HepG2 (cell line): ENCODE data around the gene HLA-DMB. TPM values are rescaled to one million over a fixed set of nuclear protein-coding genes. Genes with fewer than 3 reads are reported as not detected.

Experiments
- ATAC-seq: fragments of 200-7000 bp; cut with Tn5 transposase; 3 replicates; pipeline ENCODE4 v1.9.1; 2020; ENCODE audit warnings: mild to moderate bottlenecking, moderate library complexity
- BruUV-seq: library from RNA; stranded (reverse); fragments of 400-500 nt; replicated peaks from 2 replicates; lab custom pipeline; 2021; lab: Mats Ljungman, UMichigan
- CTCF ChIA-PET: fragments of 300-600 bp; formaldehyde crosslinking; extraction: SDS; loops from one replicate; lab custom pipeline; 2021; ENCODE audit warnings: low total read pairs, inconsistent platforms, low intra/inter-chr PET ratio; lab: Yijun Ruan, JAX
- POLR2A ChIA-PET: fragments of 350-600 bp; sonication (Branson Sonifier 250); formaldehyde crosslinking; loops from one replicate; lab custom pipeline; 2020; ENCODE audit warnings: antibody characterized with exemption, inconsistent platforms; lab: Yijun Ruan, JAX
- DNase-seq: peaks from one replicate; pipeline ENCODE4 v3.0.0-alpha.2; 2015; ENCODE audit warnings: low spot score
- FAIRE-seq: peaks from 3 replicates; lab custom pipeline; 2011; peaks lifted over from hg19 to GRCh38; lab: Jason Lieb, UNC
- H2AFZ ChIP-seq: one replicate; pipeline ENCODE4 v1.6.1; 2011; ENCODE audit warnings: low read length, inconsistent platforms
- H3K27ac ChIP-seq: fragments of 300-600 bp; 3 replicates; pipeline ENCODE4 v1.8.0; 2011; ENCODE audit warnings: mixed run types, mild to moderate bottlenecking, mixed read lengths, low read length, inconsistent platforms; ENCODE audit not compliant: insufficient read depth; ENCODE audit errors: extremely low read length
- H3K27me3 ChIP-seq, 2 experiments: fragments of 200-600 bp in 1 of 2; 2 replicates in 1 of 2; 3 replicates in 1 of 2; pipeline versions ENCODE4 v1.6.0 to v1.8.0; 2011; ENCODE audit warnings: low read length in 2 of 2, mild to moderate bottlenecking in 2 of 2, moderate library complexity in 2 of 2, inconsistent platforms in 1 of 2; ENCODE audit not compliant: insufficient read depth in 2 of 2, control insufficient read depth in 1 of 2
- H3K36me3 ChIP-seq, 2 experiments: fragments of 200-600 bp in 1 of 2; replicated peaks in 1 of 2; 2 replicates in 1 of 2; 3 replicates in 1 of 2; pipeline versions ENCODE4 v1.5.1 to v1.8.0; 2011; ENCODE audit warnings: low read length in 2 of 2, inconsistent platforms in 1 of 2; ENCODE audit not compliant: insufficient read depth in 2 of 2, control insufficient read depth in 1 of 2
- H3K4me1 ChIP-seq: 2 replicates; pipeline ENCODE4 v1.5.1; 2012; ENCODE audit warnings: low read length, inconsistent platforms; ENCODE audit not compliant: insufficient read depth
- H3K4me2 ChIP-seq: 2 replicates; pipeline ENCODE4 v1.6.0; 2011; ENCODE audit warnings: low read depth, low read length, inconsistent platforms
- H3K4me3 ChIP-seq, 3 experiments: fragments of 200-600 bp in 1 of 3; sonication (generic), shearing (Covaris generic) in 1 of 3; replicated peaks in 1 of 3; 2 replicates each; pipeline ENCODE4 v1.5.1; 2011 to 2016; ENCODE audit warnings: low read length in 3 of 3, inconsistent platforms in 2 of 3, low read depth in 2 of 3, mild to moderate bottlenecking in 2 of 3, control low read depth in 1 of 3, mixed read lengths in 1 of 3; ENCODE audit not compliant: insufficient read depth in 1 of 3
- H3K79me2 ChIP-seq: one replicate; pipeline ENCODE4 v1.6.1; 2011; ENCODE audit warnings: low read length, inconsistent platforms; ENCODE audit not compliant: insufficient read depth
- H3K9ac ChIP-seq: 2 replicates; pipeline ENCODE4 v1.6.0; 2011; ENCODE audit warnings: mild to moderate bottlenecking, low read depth, low read length, inconsistent platforms; ENCODE audit not compliant: insufficient read depth
- H3K9me3 ChIP-seq: 2 replicates; pipeline ENCODE4 v1.5.1; 2012; ENCODE audit warnings: mild to moderate bottlenecking, low read length
- H4K20me1 ChIP-seq: 2 replicates; pipeline ENCODE4 v1.6.0; 2011; ENCODE audit warnings: inconsistent platforms, mild to moderate bottlenecking, low read length, moderate library complexity; ENCODE audit not compliant: insufficient read depth
- CBFB ChIP-seq: sonication (generic); formaldehyde crosslinking; IDR thresholded peaks from 2 replicates; pipeline ENCODE4 v1.4.0; 2020; ENCODE audit warnings: missing genetic modification reagents
- CEBPB ChIP-seq: IDR thresholded peaks from 2 replicates; pipeline ENCODE4 v1.6.1; 2011; ENCODE audit warnings: low read depth, low read length, improper control_type of control experiment, borderline replicate concordance
- CEBPG ChIP-seq: IDR thresholded peaks from 2 replicates; pipeline ENCODE4 v1.6.1; 2016
- GABPB1 ChIP-seq: IDR thresholded peaks from 2 replicates; pipeline ENCODE4 v1.6.1; 2016; ENCODE audit warnings: mild to moderate bottlenecking, missing genetic modification reagents, moderate library complexity, missing compliant biosample characterization
- WGBS: methylation state at CpG from one replicate; pipeline ENCODE4 v1.1.6; 2017; ENCODE audit warnings: low lambda C conversion rate; 5-methylcytosine and 5-hydroxymethylcytosine counted together
- in situ Hi-C: cut with HindIII; loops from 2 replicates; pipeline ENCODE4 v1.10.0; 2017; ENCODE audit warnings: low pct_unique_long_range_greater_than_20kb; ENCODE audit not compliant: extremely low pct_ligation_motif_present
- intact Hi-C: fragments of 100-400 bp; cut with micrococcal nuclease; formaldehyde crosslinking; loops from one replicate; pipeline ENCODE4 v1.10.0; 2022; ENCODE audit not compliant: unreplicated experiment
- polyA plus RNA-seq, 8 experiments: library from polyadenylated mRNA; depleted of rRNA in 3 of 8; stranded (reverse) in 7 of 8; unstranded in 1 of 8; fragments of >200 nt; fragmentation: Illumina TruSeq in 4 of 8; extraction: Trizol in 4 of 8; gene quantifications; 2 replicates each; pipeline versions ENCODE4 v1.2.1 to v1.2.3, GENCODE V29; 2011 to 2016; ENCODE audit warnings: low read depth in 4 of 8, missing spikeins in 1 of 8, mixed read lengths in 1 of 8; ENCODE audit not compliant: insufficient read depth in 1 of 8
- total RNA-seq, 5 experiments: library from RNA; depleted of rRNA; stranded (reverse); fragments of >200 nt; fragmentation: Illumina TruSeq; extraction: Trizol; gene quantifications; 2 replicates each; pipeline ENCODE4 v1.2.3, GENCODE V29; 2016; ENCODE audit warnings: low read depth in 1 of 5
- TF ChIP-seq, protein P1 (sequence below): sonication (generic); formaldehyde crosslinking; conservative IDR thresholded peaks from 2 replicates; pipeline ENCODE4 v1.8.1; 2023; ENCODE audit warnings: missing genetic modification reagents

Gene HLA-DMB
- total and polyA plus RNA-seq, 2 of the 13 experiments (the other 11 are each of a cell fraction or from before 2014, with no cell fraction given), result not detected

DNA sequence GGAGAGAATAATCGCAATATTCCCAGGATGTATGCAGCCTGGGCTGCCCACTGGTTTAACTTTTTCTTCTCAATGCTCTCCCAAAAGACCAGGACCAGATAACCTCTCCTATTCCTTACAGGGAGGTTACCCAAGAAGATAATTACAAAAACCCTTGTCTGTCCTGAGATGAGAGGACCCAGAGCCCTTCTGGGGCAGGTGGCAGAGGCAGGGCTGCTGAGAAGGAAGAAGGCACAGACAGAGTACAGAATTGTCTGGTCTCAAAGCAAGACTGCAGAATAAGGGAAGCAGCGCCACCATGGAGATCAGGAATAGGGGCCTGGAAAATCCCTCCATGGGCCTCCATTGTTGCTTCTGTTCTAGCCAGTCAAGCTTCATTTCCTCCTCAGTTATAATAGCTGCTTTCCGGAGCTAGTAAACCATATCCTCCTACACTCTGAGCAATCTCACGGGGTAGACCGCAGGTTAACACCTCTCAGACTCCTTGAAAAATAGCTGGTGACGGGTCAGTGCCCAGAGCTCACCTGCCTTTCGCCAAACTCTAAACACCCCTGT lies 463 bp upstream of the HLA-DMB start:
- Histone ChIP-seq H3K4me3 (no peak overlapping the region), H3K9me3 (peaks cover 3% of the 10 kb centered on the region), H3K79me2 (no peaks in the 10 kb centered on the region), H3K4me1 (no peaks in the 10 kb centered on the region), H3K9ac (no peak overlapping the region), H3K36me3 (no peaks in the 10 kb centered on the region), H3K27me3 (peaks cover 4 to 27% of the 10 kb centered on the region in 2 experiments; a peak in 3 of 5 replicates), H4K20me1 (no peaks in the 10 kb centered on the region), H3K4me2 (no peak overlapping the region), H2AFZ (no peak overlapping the region), H3K27ac (no peak overlapping the region)
- ATAC-seq (no peak), FAIRE-seq (no peak), DNase-seq (no peak)
- intact Hi-C loops, result no loop called here
- TF ChIP-seq, protein P1, sequence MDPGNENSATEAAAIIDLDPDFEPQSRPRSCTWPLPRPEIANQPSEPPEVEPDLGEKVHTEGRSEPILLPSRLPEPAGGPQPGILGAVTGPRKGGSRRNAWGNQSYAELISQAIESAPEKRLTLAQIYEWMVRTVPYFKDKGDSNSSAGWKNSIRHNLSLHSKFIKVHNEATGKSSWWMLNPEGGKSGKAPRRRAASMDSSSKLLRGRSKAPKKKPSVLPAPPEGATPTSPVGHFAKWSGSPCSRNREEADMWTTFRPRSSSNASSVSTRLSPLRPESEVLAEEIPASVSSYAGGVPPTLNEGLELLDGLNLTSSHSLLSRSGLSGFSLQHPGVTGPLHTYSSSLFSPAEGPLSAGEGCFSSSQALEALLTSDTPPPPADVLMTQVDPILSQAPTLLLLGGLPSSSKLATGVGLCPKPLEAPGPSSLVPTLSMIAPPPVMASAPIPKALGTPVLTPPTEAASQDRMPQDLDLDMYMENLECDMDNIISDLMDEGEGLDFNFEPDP (CRISPR knock-in tag), result 0 out of 2 replicates have a peak, but pooled peaks have one; percentile 32
- no peak for TF ChIP-seq CBFB (CRISPR knock-in tag)
- in situ Hi-C loops, result no loop called here
- no TSS peak for BruUV-seq
- POLR2A ChIA-PET, result interaction anchor here (0.8 to 1.5 kb wide), 3 partner anchors 31 to 33 kb away, joined by 3 to 7 read pairs (median 6); no protein-coding TSS in a partner anchor
- 57% methylated on average over 7 of the region's 7 CpGs for WGBS
- CTCF ChIA-PET, result no interaction called here

DNA sequence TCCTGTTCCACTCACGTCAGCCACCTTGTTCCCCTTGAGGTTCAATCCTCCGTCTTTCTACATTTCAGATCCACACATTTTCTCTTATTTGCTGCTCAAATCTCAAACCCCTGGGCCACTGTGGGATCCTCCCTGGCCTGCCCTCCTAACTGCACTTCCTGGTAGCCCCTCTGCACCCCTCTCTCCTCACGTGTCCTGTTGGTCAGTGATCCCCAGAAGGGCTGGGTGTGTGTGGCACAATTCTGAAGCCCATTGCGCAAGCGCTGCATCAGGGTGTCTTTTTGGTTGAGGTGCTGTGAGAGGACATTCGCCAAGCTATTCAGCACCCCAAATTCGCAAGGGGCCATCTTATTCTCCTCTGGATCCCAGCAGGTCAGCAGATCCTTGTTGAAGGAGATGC lies 2.3 kb downstream of the HLA-DMB start:
- Histone ChIP-seq H3K4me3 (no peak overlapping the region), H3K36me3 (no peaks in the 10 kb centered on the region), H3K9me3 (no peaks in the 10 kb centered on the region), H3K4me2 (no peak overlapping the region), H3K27me3 (peaks cover 2 to 34% of the 10 kb centered on the region in 2 experiments; a peak in 3 of 5 replicates), H3K79me2 (no peaks in the 10 kb centered on the region), H3K27ac (no peak overlapping the region), H3K9ac (no peak overlapping the region), H2AFZ (no peak overlapping the region), H4K20me1 (no peaks in the 10 kb centered on the region), H3K4me1 (no peaks in the 10 kb centered on the region)
- FAIRE-seq, result no peak
- no peak for ATAC-seq
- POLR2A ChIA-PET, result no interaction called here
- intact Hi-C loops, result no loop called here
- WGBS, result 38% methylated on average over 6 of the region's 7 CpGs
- no TSS peak for BruUV-seq
- CTCF ChIA-PET, result interaction anchor here (1.3 kb wide), 1 partner anchor 46 kb away, joined by 4 read pairs; no protein-coding TSS in a partner anchor
- DNase-seq, result no peak
- in situ Hi-C loops, result loop anchor here (5.0 kb wide), 1 partner anchor 44 kb away; no protein-coding TSS in a partner anchor
- peak; percentile 91 for TF ChIP-seq CEBPB
- no peak for TF ChIP-seq GABPB1
- TF ChIP-seq CEBPG (CRISPR knock-in tag), result peak; percentile 52
